ENCODE data around the gene CDC123.
"Not testable (repeated sequence)": the region's sequence is repeated elsewhere in the genome, so short reads cannot be mapped to it uniquely, and the experiment has no call there.

Gene CDC123, protein sequence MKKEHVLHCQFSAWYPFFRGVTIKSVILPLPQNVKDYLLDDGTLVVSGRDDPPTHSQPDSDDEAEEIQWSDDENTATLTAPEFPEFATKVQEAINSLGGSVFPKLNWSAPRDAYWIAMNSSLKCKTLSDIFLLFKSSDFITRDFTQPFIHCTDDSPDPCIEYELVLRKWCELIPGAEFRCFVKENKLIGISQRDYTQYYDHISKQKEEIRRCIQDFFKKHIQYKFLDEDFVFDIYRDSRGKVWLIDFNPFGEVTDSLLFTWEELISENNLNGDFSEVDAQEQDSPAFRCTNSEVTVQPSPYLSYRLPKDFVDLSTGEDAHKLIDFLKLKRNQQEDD
- total RNA-seq, result 67.4 to 136 reads per million in 2 experiments

DNA sequence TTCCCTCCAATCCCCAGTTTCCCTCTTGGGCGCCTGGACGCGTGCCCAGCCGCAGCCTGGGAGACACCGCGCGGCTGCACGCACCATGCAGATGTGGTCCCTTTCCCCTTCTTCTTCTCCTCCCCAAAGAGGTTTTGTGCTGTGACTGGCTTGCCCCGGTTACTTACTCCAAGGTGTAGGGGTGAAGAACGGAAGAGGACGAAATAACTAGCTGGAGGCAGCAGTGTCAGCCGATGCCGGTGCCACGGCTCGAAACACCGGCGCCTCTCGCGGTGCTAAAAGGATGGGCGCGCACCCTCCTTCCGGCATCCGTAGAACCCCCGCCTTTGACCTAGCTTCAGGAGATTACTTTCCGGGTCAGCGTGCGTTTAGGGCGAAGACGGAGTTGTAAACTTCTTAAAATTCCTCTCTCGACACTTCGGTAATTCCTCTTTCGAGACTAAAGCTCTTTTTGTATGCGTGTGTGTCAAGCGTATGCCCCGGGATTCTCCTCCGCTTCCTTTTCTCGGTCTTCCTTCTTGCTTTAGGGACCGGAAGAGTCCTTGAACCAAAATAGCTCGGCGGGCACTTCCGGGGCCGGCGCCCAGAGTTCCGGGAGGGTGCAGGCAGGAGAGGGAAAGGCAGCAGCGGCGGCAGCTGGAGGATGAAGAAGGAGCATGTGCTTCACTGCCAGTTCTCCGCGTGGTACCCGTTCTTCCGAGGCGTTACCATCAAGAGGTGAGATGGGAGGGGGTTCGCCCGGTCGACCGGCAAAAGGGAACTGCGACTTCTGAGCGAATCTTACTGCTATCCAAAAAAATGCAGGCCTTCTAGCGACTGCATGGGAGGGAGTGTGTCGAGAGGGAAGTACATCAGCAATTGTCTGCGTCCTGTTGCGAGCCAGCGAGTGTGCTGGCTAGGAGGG lies at the start of gene CDC123, which contains the start of gene NUDT5:
TSS of gene CDC123 (plus strand) at position 586 of the 904 bp plus-strand sequence. CDS start at position 644, 58 bp downstream.
TSS of gene NUDT5 (minus strand) at position 289 of the 904 bp plus-strand sequence. CDS start 9,600 bp downstream, outside the sequence.
- peak; percentile 77 for DNase-seq (ENCODE audit: low read depth)

- no peak for DNase-seq (ENCODE audit: low read depth)
Measured at GRCh38 chr10:12150163-12150562, 45.8 kb upstream of the CDC123 start.

DNA sequence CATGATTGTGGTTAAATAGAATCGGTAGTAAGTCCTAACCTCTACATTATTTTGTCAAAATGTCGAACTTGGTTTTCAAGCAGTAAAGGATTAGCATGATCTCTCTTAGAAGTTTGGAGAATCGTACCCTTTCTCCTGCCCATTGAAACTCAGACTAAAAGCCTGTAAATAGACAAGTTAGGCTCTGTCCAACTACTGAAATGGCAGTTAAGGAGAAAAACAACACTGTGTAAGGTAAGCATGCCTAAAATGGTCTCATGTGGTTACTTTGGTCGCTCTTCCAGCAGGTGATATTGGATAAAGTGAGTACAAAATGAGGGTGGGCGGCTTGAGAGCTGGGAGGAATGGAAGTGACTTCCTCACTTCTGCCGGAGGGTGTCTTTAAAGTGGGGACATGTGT lies 41.5 kb upstream of the CDC123 start:
- DNase-seq (ENCODE audit: low read depth), result no peak

- no peak for DNase-seq (ENCODE audit: low read depth)
Measured at GRCh38 chr10:12156367-12157123, 39.4 kb upstream of the CDC123 start.

GRCh38 chr10:12158111-12158510 lies 37.9 kb upstream of the CDC123 start:
- no peak for DNase-seq (ENCODE audit: low read depth)

- DNase-seq (ENCODE audit: low read depth), result no peak
Measured at GRCh38 chr10:12160664-12161063, 35.3 kb upstream of the CDC123 start.

- no peak for DNase-seq (ENCODE audit: low read depth)
Measured at GRCh38 chr10:12162927-12163326, 33.1 kb upstream of the CDC123 start.

DNA sequence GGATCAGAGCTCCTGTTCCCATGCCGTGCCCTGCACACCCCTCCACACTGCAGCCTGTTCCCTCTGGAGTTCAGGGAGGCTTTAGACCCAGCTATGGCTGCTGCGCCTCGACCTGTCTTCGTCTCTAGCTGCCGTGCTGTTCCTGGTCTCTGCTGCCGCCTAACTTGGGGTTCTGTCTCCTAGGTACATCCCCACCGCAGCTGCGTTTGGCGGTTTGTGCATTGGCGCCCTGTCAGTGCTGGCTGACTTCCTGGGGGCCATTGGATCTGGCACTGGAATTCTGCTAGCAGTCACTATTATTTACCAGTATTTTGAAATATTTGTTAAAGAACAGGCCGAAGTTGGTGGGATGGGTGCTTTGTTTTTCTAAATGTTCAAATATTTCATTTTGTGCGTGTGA lies 31.9 kb upstream of the CDC123 start:
- no peak for DNase-seq (ENCODE audit: low read depth)

DNA sequence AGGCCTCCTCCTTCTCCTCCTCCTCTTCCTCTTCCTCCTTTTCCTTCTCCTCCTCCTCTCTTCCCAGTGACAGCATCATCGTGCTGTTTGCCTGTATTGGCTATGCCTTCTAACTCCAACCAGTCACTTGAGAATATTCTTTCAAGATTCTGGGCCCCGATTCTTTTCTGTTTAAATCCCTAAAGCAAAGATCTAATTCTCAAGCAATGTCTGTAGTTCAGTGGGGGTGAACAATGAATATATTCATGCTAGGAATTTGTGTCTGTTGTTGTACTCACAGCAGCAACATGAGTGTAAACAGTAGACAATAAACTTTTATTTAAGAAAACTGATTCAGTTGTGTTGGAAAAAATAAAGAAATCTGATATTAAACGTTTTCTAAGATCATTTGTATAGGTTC lies 31.0 kb upstream of the CDC123 start:
- no peak for DNase-seq (ENCODE audit: low read depth)

- DNase-seq (ENCODE audit: low read depth), result no peak
Measured at GRCh38 chr10:12165999-12166775, 29.8 kb upstream of the CDC123 start.

DNA sequence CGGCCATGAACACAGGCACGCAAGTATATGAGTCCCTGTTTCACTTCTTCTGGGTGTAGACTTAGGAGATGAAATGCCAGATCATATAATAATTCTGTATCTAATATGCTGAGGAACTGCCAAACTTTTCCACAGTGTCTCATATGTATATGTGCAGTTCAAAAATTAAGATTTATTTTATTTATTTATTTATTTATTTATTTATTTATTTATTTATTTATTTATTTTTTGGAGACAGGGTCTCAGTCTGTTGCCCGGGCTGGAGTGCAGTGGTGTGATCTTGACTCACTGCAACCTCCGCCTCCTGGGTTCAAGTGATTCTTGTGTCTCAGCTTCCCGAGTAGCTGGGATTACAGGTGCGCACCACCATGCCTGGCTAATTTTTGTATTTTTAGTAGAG lies 24.5 kb upstream of the CDC123 start:
- not testable (repeated sequence) for DNase-seq (ENCODE audit: low read depth)

GRCh38 chr10:12177642-12178041 lies 18.3 kb upstream of the CDC123 start:
- no peak for DNase-seq (ENCODE audit: low read depth)

GRCh38 chr10:12179606-12180170 lies 16.3 kb upstream of the CDC123 start:
- DNase-seq (ENCODE audit: low read depth), result no peak

DNA sequence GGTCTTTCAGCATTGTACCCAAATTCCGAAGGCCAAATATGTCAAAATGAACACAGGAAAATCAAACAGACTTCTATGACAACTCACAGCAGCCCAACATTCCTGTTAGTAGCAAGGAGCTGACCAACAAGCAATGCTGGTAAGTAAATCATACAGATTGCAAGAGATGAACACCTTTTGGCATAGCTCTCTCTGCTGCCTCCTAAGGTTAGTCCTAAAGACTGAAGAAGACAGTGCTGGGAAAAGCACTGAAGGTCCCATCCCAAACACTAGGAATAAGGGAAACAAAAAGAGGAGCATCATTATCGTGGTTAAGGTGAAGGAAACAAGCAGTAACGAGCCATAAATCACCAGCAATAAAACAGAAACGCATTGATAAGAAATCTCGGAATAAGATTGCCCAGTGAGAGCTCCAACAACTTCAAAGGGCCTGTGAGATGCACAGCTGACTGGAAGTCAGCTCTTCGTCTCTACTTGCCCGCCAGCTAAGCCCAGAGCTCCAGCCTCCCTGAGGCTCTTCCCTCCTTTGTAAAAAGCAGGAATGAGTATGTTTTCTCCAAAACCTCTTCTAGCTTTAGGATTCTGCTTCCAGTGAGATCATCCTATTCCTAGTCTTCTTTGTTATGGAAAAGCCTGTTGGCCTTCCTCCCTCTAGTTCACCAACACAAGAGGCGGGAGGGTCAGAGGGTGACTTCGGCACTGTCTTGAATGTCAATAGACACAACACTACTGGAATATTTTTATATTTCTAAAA lies 15.6 kb upstream of the CDC123 start:
- no peak for DNase-seq (ENCODE audit: low read depth)

GRCh38 chr10:12181065-12181775 lies 14.8 kb upstream of the CDC123 start:
- peak; percentile 14 for DNase-seq (ENCODE audit: low read depth)

- DNase-seq (ENCODE audit: low read depth), result no peak
Measured at GRCh38 chr10:12184165-12184564, 11.8 kb upstream of the CDC123 start.

- no peak for DNase-seq (ENCODE audit: low read depth)
Measured at GRCh38 chr10:12186323-12186722, 9.7 kb upstream of the CDC123 start.

DNA sequence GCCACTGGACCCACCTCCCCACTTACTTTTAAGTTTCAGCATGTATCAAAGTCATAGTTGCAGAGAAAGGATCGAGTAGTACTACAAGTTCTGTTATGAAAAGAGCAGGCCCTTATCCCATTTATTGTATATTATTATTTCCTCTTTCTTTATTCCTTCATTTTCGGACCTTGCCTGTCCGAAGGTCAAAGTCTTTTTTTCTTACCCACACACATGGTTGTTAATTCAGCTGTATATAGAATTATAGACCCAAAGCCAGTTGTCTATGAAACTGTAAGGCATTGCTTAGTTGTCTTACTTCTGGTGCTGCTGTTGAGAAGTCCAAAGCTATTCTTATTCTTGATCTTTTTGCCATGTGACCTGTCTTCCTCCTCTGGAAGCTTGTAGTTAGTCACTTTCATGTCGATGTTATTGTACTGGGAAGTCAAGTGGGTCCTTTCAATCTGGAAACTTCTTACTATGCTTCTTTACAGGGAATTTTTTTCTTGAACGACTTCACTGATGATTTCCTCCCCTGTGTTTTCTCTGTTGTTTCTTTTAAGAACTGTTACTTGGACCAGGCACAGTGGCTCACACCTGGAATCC lies 8.6 kb upstream of the CDC123 start:
- DNase-seq (ENCODE audit: low read depth), result no peak

GRCh38 chr10:12188656-12189055 lies 7.3 kb upstream of the CDC123 start:
- no peak for DNase-seq (ENCODE audit: low read depth)
